Neural cell (in vitro differentiated cells): ENCODE results near the gene DBP.

Source experiments
- CTCF ChIP-seq: fragments of 450-650 bp; IDR thresholded peaks from 2 replicates; pipeline ENCODE4 v1.5.1; 2014; ENCODE audit warnings: antibody characterized with exemption, mild to moderate bottlenecking, moderate library complexity; ENCODE audit not compliant: poor library complexity, severe bottlenecking
- EP300 ChIP-seq: fragments of 450-650 bp; conservative IDR thresholded peaks from 2 replicates; pipeline ENCODE4 v1.6.1; 2014; ENCODE audit warnings: antibody characterized with exemption, mild to moderate bottlenecking, moderate library complexity; ENCODE audit not compliant: poor library complexity, severe bottlenecking
- EZH2 ChIP-seq: fragments of 200-600, 300-800 bp; shearing (Covaris generic), sonication (generic); IDR thresholded peaks from 2 replicates; pipeline ENCODE4 v1.6.1; 2014; ENCODE audit warnings: antibody characterized with exemption, low read length, borderline replicate concordance, mild to moderate bottlenecking; ENCODE audit not compliant: insufficient read depth, poor library complexity, severe bottlenecking
- MXI1 ChIP-seq: fragments of 450-650 bp; conservative IDR thresholded peaks from 2 replicates; pipeline ENCODE4 v1.6.1; 2014; ENCODE audit warnings: antibody characterized with exemption, mild to moderate bottlenecking; ENCODE audit not compliant: poor library complexity, severe bottlenecking
- POLR2AphosphoS5 ChIP-seq: IDR thresholded peaks from 2 replicates; pipeline ENCODE4 v1.6.1; 2012
- TF ChIP-seq, protein P1 (sequence below): IDR thresholded peaks from 2 replicates; pipeline ENCODE4 v1.6.1; 2012; ENCODE audit warnings: borderline replicate concordance

GRCh38 chr19:48683349-48683748, 46.2 kb upstream of the DBP start:
- TF ChIP-seq POLR2AphosphoS5 (no peak), CTCF (no peak), EZH2 (no peak), EP300 (no peak), MXI1 (no peak)
- TF ChIP-seq, protein P1, sequence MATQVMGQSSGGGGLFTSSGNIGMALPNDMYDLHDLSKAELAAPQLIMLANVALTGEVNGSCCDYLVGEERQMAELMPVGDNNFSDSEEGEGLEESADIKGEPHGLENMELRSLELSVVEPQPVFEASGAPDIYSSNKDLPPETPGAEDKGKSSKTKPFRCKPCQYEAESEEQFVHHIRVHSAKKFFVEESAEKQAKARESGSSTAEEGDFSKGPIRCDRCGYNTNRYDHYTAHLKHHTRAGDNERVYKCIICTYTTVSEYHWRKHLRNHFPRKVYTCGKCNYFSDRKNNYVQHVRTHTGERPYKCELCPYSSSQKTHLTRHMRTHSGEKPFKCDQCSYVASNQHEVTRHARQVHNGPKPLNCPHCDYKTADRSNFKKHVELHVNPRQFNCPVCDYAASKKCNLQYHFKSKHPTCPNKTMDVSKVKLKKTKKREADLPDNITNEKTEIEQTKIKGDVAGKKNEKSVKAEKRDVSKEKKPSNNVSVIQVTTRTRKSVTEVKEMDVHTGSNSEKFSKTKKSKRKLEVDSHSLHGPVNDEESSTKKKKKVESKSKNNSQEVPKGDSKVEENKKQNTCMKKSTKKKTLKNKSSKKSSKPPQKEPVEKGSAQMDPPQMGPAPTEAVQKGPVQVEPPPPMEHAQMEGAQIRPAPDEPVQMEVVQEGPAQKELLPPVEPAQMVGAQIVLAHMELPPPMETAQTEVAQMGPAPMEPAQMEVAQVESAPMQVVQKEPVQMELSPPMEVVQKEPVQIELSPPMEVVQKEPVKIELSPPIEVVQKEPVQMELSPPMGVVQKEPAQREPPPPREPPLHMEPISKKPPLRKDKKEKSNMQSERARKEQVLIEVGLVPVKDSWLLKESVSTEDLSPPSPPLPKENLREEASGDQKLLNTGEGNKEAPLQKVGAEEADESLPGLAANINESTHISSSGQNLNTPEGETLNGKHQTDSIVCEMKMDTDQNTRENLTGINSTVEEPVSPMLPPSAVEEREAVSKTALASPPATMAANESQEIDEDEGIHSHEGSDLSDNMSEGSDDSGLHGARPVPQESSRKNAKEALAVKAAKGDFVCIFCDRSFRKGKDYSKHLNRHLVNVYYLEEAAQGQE = no peak
